Measurements from ENCODE around the gene AP1G2. TPM values are rescaled to one million over a fixed set of nuclear protein-coding genes. Genes with fewer than 3 reads are reported as not detected.

AP1G2 gene
- total RNA-seq, 1 donor from 2014 or later: 65.4 TPM

- Histone ChIP-seq H3K79me2 (ENCODE audit: low read depth) (no peaks in the 10 kb centered on the region), H3K9me3 (ENCODE audit: low read depth) (no peaks in the 10 kb centered on the region), H3K4me3 (no peak overlapping the region), H3K4me1 (no peaks in the 10 kb centered on the region), H4K20me1 (ENCODE audit: low read depth) (no peaks in the 10 kb centered on the region), H3K4me2 (no peak overlapping the region), H3K27me3 (no peaks in the 10 kb centered on the region), H3K9ac (no peak overlapping the region), H3F3A (ENCODE audit: low read depth) (no peaks in the 10 kb centered on the region), H3K36me3 (no peaks in the 10 kb centered on the region), H2AFZ (replicated peaks) (no peak overlapping the region), H3K27ac (no peak overlapping the region)
- no peak overlapping the region for H3K27ac Mint-ChIP-seq
- DNase-seq (ENCODE audit: low spot score): no peak
- no peak for TF ChIP-seq CTCF (IDR thresholded peaks at IDR 0.05)
- no peak for TF ChIP-seq EZH2 (IDR thresholded peaks at IDR 0.05)
- no peak for TF ChIP-seq EZH2phosphoT487 (IDR thresholded peaks at IDR 0.05)
- no peaks in the 10 kb centered on the region for H3K4me1 Mint-ChIP-seq
- H3K4me3 Mint-ChIP-seq: no peak overlapping the region
- H3K9me3 Mint-ChIP-seq: peaks cover 4% of the 10 kb centered on the region
- peaks cover 2% of the 10 kb centered on the region for H3K27me3 Mint-ChIP-seq (ENCODE audit: insufficient read depth, low read depth)
- no peaks in the 10 kb centered on the region for H3K36me3 Mint-ChIP-seq
Measured at GRCh38 chr14:23608454-23608853, 40.9 kb upstream of the AP1G2 start.

GRCh38 chr14:23605931-23606585 is 38.5 kb upstream of the AP1G2 start:
- Histone ChIP-seq H3F3A (ENCODE audit: low read depth) (no peaks in the 10 kb centered on the region), H3K4me1 (no peaks in the 10 kb centered on the region), H3K27me3 (no peaks in the 10 kb centered on the region), H3K27ac (no peak overlapping the region), H3K9me3 (ENCODE audit: low read depth) (no peaks in the 10 kb centered on the region), H3K9ac (no peak overlapping the region), H3K4me2 (no peak overlapping the region), H3K4me3 (no peak overlapping the region), H2AFZ (replicated peaks) (no peak overlapping the region), H4K20me1 (ENCODE audit: low read depth) (no peaks in the 10 kb centered on the region), H3K79me2 (ENCODE audit: low read depth) (no peaks in the 10 kb centered on the region), H3K36me3 (no peaks in the 10 kb centered on the region)
- H3K9me3 Mint-ChIP-seq: peaks cover 4% of the 10 kb centered on the region
- no peak overlapping the region for H3K4me3 Mint-ChIP-seq
- no peaks in the 10 kb centered on the region for H3K36me3 Mint-ChIP-seq
- no peak overlapping the region for H3K27ac Mint-ChIP-seq
- no peak for DNase-seq (ENCODE audit: low spot score)
- TF ChIP-seq EZH2 (IDR thresholded peaks at IDR 0.05): no peak
- TF ChIP-seq CTCF (IDR thresholded peaks at IDR 0.05): no peak
- TF ChIP-seq EZH2phosphoT487 (IDR thresholded peaks at IDR 0.05): no peak
- H3K4me1 Mint-ChIP-seq: no peaks in the 10 kb centered on the region
- H3K27me3 Mint-ChIP-seq (ENCODE audit: insufficient read depth, low read depth): peaks cover 2% of the 10 kb centered on the region

- Mint-ChIP-seq H3K27ac (no peak overlapping the region), H3K9me3 (peaks cover 4% of the 10 kb centered on the region), H3K4me1 (no peaks in the 10 kb centered on the region), H3K4me3 (no peak overlapping the region), H3K36me3 (no peaks in the 10 kb centered on the region), H3K27me3 (ENCODE audit: insufficient read depth, low read depth) (peaks cover 2% of the 10 kb centered on the region)
- Histone ChIP-seq H4K20me1 (ENCODE audit: low read depth) (no peaks in the 10 kb centered on the region), H3K79me2 (ENCODE audit: low read depth) (no peaks in the 10 kb centered on the region), H3K9me3 (ENCODE audit: low read depth) (no peaks in the 10 kb centered on the region), H3F3A (ENCODE audit: low read depth) (no peaks in the 10 kb centered on the region), H3K4me1 (no peaks in the 10 kb centered on the region), H3K36me3 (no peaks in the 10 kb centered on the region), H3K27me3 (no peaks in the 10 kb centered on the region), H3K27ac (no peak overlapping the region), H3K9ac (no peak overlapping the region), H3K4me2 (no peak overlapping the region), H3K4me3 (no peak overlapping the region), H2AFZ (replicated peaks) (no peak overlapping the region)
- DNase-seq (ENCODE audit: low spot score): no peak
- TF ChIP-seq EZH2phosphoT487 (IDR thresholded peaks at IDR 0.05): no peak
- no peak for TF ChIP-seq EZH2 (IDR thresholded peaks at IDR 0.05)
- TF ChIP-seq CTCF (IDR thresholded peaks at IDR 0.05): no peak
Measured at GRCh38 chr14:23604675-23605170, 37.1 kb upstream of the AP1G2 start.
